Measurements from ENCODE around the gene KLHL10.
A peak's percentile ranks its signal among the peaks of the same experiment; 100 is the strongest.

The KLHL10 gene

DNA sequence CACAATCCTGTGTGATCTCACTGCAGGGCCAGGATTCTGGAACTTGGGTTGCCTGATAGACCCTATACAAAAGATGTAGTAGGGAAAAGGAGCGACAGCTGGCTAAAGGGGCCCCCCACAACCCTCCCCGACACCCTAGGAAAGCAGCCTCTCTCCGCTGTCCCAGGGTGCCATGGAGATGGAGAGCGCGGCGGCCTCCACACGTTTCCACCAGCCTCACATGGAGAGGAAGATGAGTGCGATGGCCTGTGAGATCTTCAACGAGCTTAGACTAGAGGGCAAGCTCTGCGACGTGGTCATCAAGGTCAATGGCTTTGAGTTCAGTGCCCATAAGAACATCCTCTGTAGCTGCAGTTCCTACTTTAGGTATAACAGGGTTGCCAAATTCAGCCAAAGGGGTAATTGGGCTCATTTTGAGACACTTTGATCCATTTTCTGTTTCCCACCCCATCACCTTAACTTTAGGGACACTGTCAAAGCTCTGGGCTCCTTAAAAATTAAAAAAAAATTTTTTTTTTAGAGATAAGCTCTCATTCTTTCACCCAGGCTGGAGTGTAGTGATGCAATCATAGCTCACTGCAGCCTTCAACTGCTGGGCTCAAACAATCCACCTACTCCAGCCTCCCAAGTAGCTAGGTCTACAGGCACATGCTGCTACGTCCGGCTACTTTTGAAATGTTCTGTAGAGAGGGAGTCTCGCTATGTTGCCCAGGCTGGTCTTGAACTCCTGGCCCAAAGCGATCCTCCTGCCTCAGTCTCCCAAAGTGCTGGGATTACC lies at the start of gene KLHL10:
Gene KLHL10 (plus strand): TSS at position 65 of the 778 bp plus-strand sequence. CDS start 108 bp downstream, at position 173.
- H3K9ac ChIP-seq (ENCODE audit: low read depth in 1 of 2, low read length in 2 of 2), result peak within 1 kb of the TSS; percentile 34 to 68
- H3K36me3 ChIP-seq (ENCODE audit: control insufficient read depth in 2 of 2, insufficient read depth in 2 of 2, low read length in 2 of 2), result no peaks in the 10 kb centered on the region
- no peak within 1 kb of the TSS for H3K27ac ChIP-seq (ENCODE audit: low read depth in 2 of 2, low read length in 2 of 2)
- H3K4me1 ChIP-seq (ENCODE audit: control insufficient read depth in 2 of 2, insufficient read depth in 2 of 2, low read length in 2 of 2), result peaks cover 3 to 7% of the 10 kb centered on the region in 2 donors
- peak within 1 kb of the TSS; percentile 65 to 79 for H3K4me3 ChIP-seq (ENCODE audit: low read length in 2 of 2)
- H3K27me3 ChIP-seq (ENCODE audit: control insufficient read depth in 2 of 2, insufficient read depth in 2 of 2, low read length in 2 of 2), result no peaks in the 10 kb centered on the region
- H3K9me3 ChIP-seq (ENCODE audit: control insufficient read depth in 2 of 2, low read length in 2 of 2), result no peaks in the 10 kb centered on the region

DNA sequence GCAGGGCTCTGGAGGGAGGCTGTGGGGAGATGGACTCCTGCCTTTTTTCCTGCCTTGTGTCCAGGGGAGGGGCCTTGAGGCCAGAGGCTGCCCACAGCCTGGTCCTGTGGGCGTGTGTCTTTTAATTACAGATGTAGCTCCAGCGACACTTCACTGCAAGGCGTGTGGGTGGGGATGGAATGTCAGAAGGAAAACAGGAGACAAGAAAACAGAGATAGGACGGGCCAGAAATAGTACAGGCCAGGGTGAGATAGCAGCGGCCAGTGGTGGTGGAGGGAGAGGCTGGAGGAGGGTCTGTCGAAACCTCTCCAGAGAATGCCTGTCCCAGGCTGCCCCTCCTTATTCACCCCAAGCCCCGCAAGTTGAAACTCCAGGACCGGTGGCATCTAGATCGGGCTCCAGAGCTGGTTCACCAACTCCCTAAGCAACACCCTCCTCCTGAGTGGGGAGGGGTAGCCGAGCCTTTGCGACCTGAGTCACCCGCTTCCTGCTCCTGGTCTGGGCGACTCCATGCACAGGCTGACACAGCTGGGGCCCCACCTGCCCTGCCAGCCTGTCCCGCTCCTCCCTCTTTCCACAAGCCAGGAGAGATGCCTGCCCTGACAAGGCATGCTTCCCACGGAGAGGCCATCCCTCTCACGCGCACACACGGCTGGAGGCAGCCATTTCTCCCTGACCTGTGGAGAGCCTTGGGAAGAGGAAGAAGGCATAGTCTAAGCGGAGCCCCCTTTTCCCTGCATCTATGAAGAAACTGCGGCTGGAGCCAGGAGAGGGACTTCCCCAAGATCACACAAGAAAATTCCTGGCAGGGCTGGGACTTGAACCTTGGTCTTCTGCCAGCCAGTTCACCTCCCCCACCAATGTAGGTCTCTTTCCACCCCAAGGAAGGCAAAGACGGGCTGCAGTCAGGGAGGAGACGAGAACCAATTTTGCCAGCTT lies 44.5 kb upstream of the KLHL10 start:
- Histone ChIP-seq H3K4me1 (ENCODE audit: control insufficient read depth in 2 of 2, insufficient read depth in 2 of 2, low read length in 2 of 2) (peaks cover 22 to 31% of the 10 kb centered on the region in 2 donors), H3K27ac (ENCODE audit: low read depth in 2 of 2, low read length in 2 of 2) (peak overlapping the region; percentile 89 to 97), H3K36me3 (ENCODE audit: control insufficient read depth in 2 of 2, insufficient read depth in 2 of 2, low read length in 2 of 2) (no peaks in the 10 kb centered on the region), H3K4me3 (ENCODE audit: low read length in 2 of 2) (peak overlapping the region; percentile 53 to 65), H3K27me3 (ENCODE audit: control insufficient read depth in 2 of 2, insufficient read depth in 2 of 2, low read length in 2 of 2) (no peaks in the 10 kb centered on the region), H3K9ac (ENCODE audit: low read depth in 1 of 2, low read length in 2 of 2) (peak overlapping the region; percentile 61 to 83), H3K9me3 (ENCODE audit: control insufficient read depth in 2 of 2, low read length in 2 of 2) (no peaks in the 10 kb centered on the region)

DNA sequence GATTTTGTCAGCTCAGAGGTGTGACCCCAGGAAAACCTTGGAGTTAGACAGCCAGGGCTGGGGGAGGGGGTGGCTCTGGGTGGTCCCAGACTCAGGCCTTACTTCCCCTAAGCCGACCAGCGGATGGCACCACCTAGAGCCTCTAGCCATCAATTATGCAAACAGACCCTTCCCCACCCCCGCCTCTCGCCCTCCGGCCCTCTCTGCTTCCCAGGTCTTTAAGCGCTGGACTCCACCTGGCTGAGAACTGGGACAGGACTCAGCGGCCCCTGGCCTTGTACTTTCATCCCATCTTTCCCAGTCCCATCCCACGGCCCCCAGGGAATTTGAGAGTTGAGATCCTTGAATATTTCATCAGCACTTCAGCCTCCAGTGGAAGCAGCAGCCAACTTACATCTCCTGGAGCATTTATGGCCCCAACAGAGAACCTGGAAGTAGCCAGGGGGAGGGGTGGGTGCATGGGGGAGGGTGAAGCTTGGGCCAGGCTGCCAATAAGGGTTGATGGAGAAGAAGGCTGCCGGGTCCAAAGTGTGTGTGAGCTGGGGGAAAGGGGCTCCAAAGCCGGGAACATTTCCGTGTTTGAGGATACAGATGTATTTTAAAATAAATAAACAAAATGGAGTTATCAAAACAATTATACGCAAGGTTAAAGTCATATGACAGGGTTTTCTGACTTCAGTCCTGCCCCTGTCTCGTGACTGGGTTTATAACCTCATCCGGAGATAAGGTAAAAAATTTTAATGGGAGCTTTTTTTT lies 43.7 kb upstream of the KLHL10 start:
- peak overlapping the region; percentile 89 to 97 for H3K27ac ChIP-seq (ENCODE audit: low read depth in 2 of 2, low read length in 2 of 2)
- H3K9me3 ChIP-seq (ENCODE audit: control insufficient read depth in 2 of 2, low read length in 2 of 2), result no peaks in the 10 kb centered on the region
- H3K9ac ChIP-seq (ENCODE audit: low read depth in 1 of 2, low read length in 2 of 2), result peak overlapping the region; percentile 61 to 83

DNA sequence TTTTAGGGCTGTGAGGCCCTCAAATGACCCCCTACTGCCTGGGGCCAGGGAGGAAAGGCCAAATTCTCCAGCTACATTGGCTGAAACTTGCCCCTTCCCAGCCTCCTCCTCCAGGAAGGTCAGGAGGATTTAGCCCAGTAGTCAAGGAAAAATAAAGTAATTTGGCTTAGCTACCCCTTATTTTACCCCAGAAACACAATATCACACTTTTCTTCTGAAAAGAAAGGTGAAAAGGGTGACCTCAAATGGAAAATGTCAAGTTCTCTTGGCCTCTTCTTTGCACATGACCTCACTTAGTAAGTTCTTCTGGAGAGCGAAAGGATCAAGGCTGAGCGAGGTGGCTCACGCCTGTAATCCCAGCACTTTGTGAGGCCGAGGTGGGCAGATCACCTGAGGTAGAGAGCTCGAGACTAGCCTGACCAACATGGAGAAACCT lies 43.1 kb upstream of the KLHL10 start:
- Histone ChIP-seq H3K9ac (ENCODE audit: low read depth in 1 of 2, low read length in 2 of 2) (peak overlapping the region in 1 of 2 donors; percentile 43), H3K9me3 (ENCODE audit: control insufficient read depth in 2 of 2, low read length in 2 of 2) (no peaks in the 10 kb centered on the region), H3K27ac (ENCODE audit: low read depth in 2 of 2, low read length in 2 of 2) (peak overlapping the region; percentile 89 to 97), H3K4me1 (ENCODE audit: control insufficient read depth in 2 of 2, insufficient read depth in 2 of 2, low read length in 2 of 2) (peaks cover 22 to 34% of the 10 kb centered on the region in 2 donors), H3K36me3 (ENCODE audit: control insufficient read depth in 2 of 2, insufficient read depth in 2 of 2, low read length in 2 of 2) (no peaks in the 10 kb centered on the region), H3K4me3 (ENCODE audit: low read length in 2 of 2) (peak overlapping the region in 1 of 2 donors; percentile 3), H3K27me3 (ENCODE audit: control insufficient read depth in 2 of 2, insufficient read depth in 2 of 2, low read length in 2 of 2) (no peaks in the 10 kb centered on the region)

More for the DNA sequence above, 43.7 kb upstream of the KLHL10 start:
- Histone ChIP-seq H3K36me3 (ENCODE audit: control insufficient read depth in 2 of 2, insufficient read depth in 2 of 2, low read length in 2 of 2) (no peaks in the 10 kb centered on the region), H3K27me3 (ENCODE audit: control insufficient read depth in 2 of 2, insufficient read depth in 2 of 2, low read length in 2 of 2) (no peaks in the 10 kb centered on the region), H3K4me3 (ENCODE audit: low read length in 2 of 2) (peak overlapping the region; percentile 53 to 65), H3K4me1 (ENCODE audit: control insufficient read depth in 2 of 2, insufficient read depth in 2 of 2, low read length in 2 of 2) (peaks cover 22 to 31% of the 10 kb centered on the region in 2 donors)

DNA sequence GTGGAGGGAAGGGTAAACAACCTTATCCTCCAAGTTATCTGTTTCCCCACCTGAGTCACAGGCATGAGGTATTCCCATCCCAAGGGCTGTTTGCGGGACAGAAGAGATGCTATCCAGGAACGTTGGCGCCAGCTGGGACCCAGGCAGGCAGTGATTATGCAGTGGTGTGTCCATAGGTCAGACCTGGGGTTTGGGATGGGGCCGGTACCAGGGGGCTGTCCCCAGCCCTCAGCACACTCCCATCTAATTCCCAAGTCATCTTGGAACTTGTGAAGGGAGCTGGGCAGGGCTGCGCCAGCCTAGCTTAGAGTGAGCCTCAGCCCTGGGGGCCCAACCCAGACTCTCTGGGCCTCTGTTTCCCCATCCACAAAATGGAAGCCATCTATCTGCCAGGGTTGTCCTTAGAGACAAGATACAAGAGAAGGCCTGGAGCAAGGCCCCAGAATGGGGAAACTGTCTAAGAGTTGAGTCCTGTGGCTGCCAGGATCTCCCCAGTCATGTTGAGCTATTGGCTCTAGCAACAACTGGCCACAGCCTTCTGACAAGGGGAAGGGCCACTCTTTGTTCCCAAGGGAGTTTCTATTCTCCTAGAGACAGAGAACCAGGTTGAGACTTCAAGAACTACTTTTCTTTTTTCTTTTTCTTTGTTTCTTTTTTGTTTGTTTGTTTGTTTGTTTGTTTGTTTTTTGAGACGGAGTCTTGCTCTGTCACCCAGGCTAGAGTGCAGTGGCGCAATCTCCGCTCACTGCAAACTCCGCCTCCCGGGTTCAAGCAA lies 41.3 kb upstream of the KLHL10 start:
- H3K9ac ChIP-seq (ENCODE audit: low read depth in 1 of 2, low read length in 2 of 2), result no peak overlapping the region
- H3K4me1 ChIP-seq (ENCODE audit: control insufficient read depth in 2 of 2, insufficient read depth in 2 of 2, low read length in 2 of 2), result peaks cover 28 to 47% of the 10 kb centered on the region in 2 donors
- H3K36me3 ChIP-seq (ENCODE audit: control insufficient read depth in 2 of 2, insufficient read depth in 2 of 2, low read length in 2 of 2), result no peaks in the 10 kb centered on the region
- no peak overlapping the region for H3K4me3 ChIP-seq (ENCODE audit: low read length in 2 of 2)
- no peak overlapping the region for H3K27ac ChIP-seq (ENCODE audit: low read depth in 2 of 2, low read length in 2 of 2)
- H3K27me3 ChIP-seq (ENCODE audit: control insufficient read depth in 2 of 2, insufficient read depth in 2 of 2, low read length in 2 of 2), result no peaks in the 10 kb centered on the region
- no peaks in the 10 kb centered on the region for H3K9me3 ChIP-seq (ENCODE audit: control insufficient read depth in 2 of 2, low read length in 2 of 2)

DNA sequence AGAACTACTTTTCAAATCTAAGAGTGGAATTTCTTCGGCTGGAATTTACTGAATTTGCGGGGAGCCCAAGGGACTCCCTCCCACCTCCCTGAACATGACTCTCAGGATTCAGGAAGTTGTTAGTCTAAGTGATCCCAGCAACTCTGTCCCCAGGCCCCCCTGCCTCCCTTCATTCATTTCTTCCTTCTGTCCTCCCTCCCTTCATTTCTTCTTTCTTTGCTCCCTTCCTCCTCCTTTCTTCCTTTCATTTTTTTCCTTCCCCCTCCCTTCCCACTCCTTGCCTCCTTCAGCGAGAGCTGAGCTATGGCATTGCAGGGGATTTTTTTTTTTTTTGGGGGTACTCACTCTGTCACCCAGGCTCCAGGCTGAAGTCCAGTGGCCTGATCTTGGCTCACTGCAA lies 40.2 kb upstream of the KLHL10 start:
- no peaks in the 10 kb centered on the region for H3K27me3 ChIP-seq (ENCODE audit: control insufficient read depth in 2 of 2, insufficient read depth in 2 of 2, low read length in 2 of 2)
- no peak overlapping the region for H3K9ac ChIP-seq (ENCODE audit: low read depth in 1 of 2, low read length in 2 of 2)
- H3K9me3 ChIP-seq (ENCODE audit: control insufficient read depth in 2 of 2, low read length in 2 of 2), result no peaks in the 10 kb centered on the region
- H3K4me3 ChIP-seq (ENCODE audit: low read length in 2 of 2), result no peak overlapping the region
- peaks cover 23 to 45% of the 10 kb centered on the region in 2 donors for H3K4me1 ChIP-seq (ENCODE audit: control insufficient read depth in 2 of 2, insufficient read depth in 2 of 2, low read length in 2 of 2)
- peak overlapping the region; percentile 38 to 54 for H3K27ac ChIP-seq (ENCODE audit: low read depth in 2 of 2, low read length in 2 of 2)
- H3K36me3 ChIP-seq (ENCODE audit: control insufficient read depth in 2 of 2, insufficient read depth in 2 of 2, low read length in 2 of 2), result no peaks in the 10 kb centered on the region

DNA sequence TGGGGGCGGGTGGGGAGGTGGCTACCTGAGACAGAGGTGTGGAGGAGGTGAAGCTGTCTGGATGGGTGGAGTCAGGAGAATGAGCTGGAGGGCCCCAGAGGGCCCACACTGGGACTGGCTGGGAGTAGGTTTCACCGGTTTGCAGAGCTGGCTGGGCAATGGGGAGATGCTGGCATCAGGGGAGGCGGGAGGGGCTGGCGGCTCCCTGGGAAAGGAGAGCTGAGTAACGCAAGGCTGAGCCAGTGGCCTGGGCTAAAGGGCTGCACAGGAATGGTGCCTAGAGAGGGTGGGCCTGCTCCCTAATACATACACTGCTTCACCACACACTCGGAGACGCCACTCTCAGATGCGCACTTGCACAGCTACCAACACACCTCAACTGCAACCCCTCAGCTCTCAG lies 38.3 kb upstream of the KLHL10 start:
- Histone ChIP-seq H3K9ac (ENCODE audit: low read depth in 1 of 2, low read length in 2 of 2) (no peak overlapping the region), H3K4me3 (ENCODE audit: low read length in 2 of 2) (no peak overlapping the region), H3K36me3 (ENCODE audit: control insufficient read depth in 2 of 2, insufficient read depth in 2 of 2, low read length in 2 of 2) (no peaks in the 10 kb centered on the region), H3K9me3 (ENCODE audit: control insufficient read depth in 2 of 2, low read length in 2 of 2) (no peaks in the 10 kb centered on the region), H3K27me3 (ENCODE audit: control insufficient read depth in 2 of 2, insufficient read depth in 2 of 2, low read length in 2 of 2) (no peaks in the 10 kb centered on the region), H3K4me1 (ENCODE audit: control insufficient read depth in 2 of 2, insufficient read depth in 2 of 2, low read length in 2 of 2) (peaks cover 8 to 25% of the 10 kb centered on the region in 2 donors), H3K27ac (ENCODE audit: low read depth in 2 of 2, low read length in 2 of 2) (no peak overlapping the region)

DNA sequence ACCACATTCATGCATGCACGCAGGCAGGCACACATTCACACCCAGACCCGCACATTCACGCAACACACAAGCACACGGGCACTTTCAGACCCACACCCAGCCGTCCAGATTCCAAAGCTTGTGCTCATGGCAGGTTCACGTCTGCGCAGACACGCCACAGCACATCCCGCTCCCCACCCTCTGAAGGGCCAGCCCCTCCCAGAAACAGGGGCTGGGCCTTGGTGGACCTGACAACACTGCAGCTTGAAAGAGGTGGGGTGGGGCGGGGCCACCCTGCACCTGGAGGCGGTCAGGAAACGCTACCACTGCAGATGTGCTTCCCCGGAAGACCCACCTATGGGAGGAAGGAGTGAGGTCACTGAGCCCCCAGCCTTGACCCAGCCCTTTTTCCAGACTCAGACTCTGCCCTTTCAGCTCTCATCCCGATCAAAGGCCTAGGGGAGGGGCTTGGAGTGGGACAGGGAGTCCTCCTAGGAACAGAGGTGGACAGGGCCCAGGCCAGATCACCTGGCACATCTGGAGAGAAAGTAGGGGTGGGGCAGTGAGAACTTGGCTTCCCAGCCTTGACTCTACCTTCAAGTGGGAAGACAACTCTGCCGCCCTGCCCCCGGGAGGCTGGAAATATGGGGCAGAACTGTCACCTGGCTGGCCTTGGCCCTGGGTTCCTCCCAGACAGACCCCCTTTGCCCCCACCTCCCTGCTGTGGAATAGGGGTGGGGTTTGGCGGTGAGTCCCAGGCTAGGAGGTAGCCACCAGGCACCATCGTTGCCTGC lies 36.8 kb upstream of the KLHL10 start:
- Histone ChIP-seq H3K4me1 (ENCODE audit: control insufficient read depth in 2 of 2, insufficient read depth in 2 of 2, low read length in 2 of 2) (peaks cover 8 to 21% of the 10 kb centered on the region in 2 donors), H3K9ac (ENCODE audit: low read depth in 1 of 2, low read length in 2 of 2) (peak overlapping the region; percentile 41 to 68)

More for the DNA sequence above, 36.8 kb upstream of the KLHL10 start:
- Histone ChIP-seq H3K27me3 (ENCODE audit: control insufficient read depth in 2 of 2, insufficient read depth in 2 of 2, low read length in 2 of 2) (no peaks in the 10 kb centered on the region), H3K36me3 (ENCODE audit: control insufficient read depth in 2 of 2, insufficient read depth in 2 of 2, low read length in 2 of 2) (no peaks in the 10 kb centered on the region), H3K27ac (ENCODE audit: low read depth in 2 of 2, low read length in 2 of 2) (peak overlapping the region; percentile 91 to 92), H3K9me3 (ENCODE audit: control insufficient read depth in 2 of 2, low read length in 2 of 2) (no peaks in the 10 kb centered on the region), H3K4me3 (ENCODE audit: low read length in 2 of 2) (peak overlapping the region; percentile 30 to 52)

All from mucosa of rectum (tissue), 2 donors.